Astrocyte of the spinal cord (primary cell): ENCODE results near the gene PPA1.
"Not testable (repeated sequence)": the region's sequence is repeated elsewhere in the genome, so short reads cannot be mapped to it uniquely, and the experiment has no call there.

ENCODE experiments used
- DNase-seq: peaks from one replicate; pipeline ENCODE4 v3.0.0; 2011; ENCODE audit warnings: low read depth, low spot score
- H3K4me3 ChIP-seq: 2 replicates; pipeline ENCODE4 v1.5.1; 2011; ENCODE audit warnings: low read depth, mild to moderate bottlenecking, low read length, moderate library complexity
- in situ Hi-C: cut with HindIII; loops from 2 replicates; pipeline ENCODE4 v1.10.0; 2017; ENCODE audit warnings: low sequenced_read_pairs
- TF ChIP-seq, protein P1 (sequence below): IDR thresholded peaks from 2 replicates; pipeline ENCODE4 v1.5.1; 2012; ENCODE audit warnings: low read depth, mild to moderate bottlenecking, low read length, inconsistent platforms

The PPA1 gene

GRCh38 chr10:70227548-70228320 lies 5.5 kb downstream of the PPA1 start:
- H3K4me3 ChIP-seq = no peak overlapping the region
- in situ Hi-C loops = no loop called here
- no peak for DNase-seq
- TF ChIP-seq, protein P1, sequence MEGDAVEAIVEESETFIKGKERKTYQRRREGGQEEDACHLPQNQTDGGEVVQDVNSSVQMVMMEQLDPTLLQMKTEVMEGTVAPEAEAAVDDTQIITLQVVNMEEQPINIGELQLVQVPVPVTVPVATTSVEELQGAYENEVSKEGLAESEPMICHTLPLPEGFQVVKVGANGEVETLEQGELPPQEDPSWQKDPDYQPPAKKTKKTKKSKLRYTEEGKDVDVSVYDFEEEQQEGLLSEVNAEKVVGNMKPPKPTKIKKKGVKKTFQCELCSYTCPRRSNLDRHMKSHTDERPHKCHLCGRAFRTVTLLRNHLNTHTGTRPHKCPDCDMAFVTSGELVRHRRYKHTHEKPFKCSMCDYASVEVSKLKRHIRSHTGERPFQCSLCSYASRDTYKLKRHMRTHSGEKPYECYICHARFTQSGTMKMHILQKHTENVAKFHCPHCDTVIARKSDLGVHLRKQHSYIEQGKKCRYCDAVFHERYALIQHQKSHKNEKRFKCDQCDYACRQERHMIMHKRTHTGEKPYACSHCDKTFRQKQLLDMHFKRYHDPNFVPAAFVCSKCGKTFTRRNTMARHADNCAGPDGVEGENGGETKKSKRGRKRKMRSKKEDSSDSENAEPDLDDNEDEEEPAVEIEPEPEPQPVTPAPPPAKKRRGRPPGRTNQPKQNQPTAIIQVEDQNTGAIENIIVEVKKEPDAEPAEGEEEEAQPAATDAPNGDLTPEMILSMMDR = no peak

DNA sequence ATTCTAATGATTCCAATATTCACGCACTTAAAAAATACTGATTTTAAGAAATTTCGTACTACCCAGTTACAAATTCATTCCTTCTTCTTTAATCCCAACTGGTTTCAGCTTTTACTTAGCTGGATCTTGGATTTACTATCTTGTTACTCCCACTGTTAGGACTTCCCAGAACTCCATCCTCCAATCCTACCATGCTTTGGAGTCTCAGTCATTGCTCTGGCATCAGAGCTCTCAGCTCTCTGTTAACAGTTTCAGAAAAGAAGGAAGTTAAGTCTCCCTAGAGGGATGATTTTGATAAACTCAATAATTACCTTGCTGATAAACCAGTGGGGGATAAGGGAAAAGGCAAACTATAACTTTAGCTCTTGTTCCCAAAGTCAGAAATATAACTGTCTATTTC lies 9.5 kb downstream of the PPA1 start:
- H3K4me3 ChIP-seq = no peak overlapping the region
- TF ChIP-seq, protein P1 = no peak
- no peak for DNase-seq
- in situ Hi-C loops = no loop called here

DNA sequence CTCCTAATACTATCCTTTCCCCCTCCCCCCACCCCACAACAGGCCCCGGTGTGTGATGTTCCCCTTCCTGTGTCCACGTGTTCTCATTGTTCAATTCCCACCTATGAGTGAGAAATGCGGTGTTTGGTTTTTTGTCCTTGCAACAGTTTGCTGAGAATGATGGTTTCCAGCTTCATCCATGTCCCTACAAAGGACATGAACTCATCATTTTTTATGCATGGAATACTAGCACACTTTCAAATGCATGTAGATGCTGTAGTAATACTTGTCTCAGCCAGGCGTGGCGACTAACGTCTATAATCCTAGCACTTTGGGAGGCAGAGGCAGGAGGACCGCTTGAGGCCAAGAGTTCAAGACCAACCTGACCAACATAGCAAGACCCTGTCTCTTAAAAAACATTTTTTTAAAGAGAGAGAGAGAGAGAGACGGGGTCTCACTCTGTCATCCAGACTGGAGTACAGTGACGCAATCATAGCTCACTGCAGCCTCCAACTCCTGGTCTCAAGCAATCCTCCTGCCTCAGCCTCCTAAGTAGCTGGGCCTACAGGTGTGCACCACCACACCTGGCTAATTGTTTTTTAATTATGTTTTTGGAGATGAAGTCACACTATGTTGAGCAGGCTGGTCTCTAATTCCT lies 10.3 kb downstream of the PPA1 start:
- DNase-seq, H3K4me3 ChIP-seq, in situ Hi-C loops: not testable (repeated sequence)

DNA sequence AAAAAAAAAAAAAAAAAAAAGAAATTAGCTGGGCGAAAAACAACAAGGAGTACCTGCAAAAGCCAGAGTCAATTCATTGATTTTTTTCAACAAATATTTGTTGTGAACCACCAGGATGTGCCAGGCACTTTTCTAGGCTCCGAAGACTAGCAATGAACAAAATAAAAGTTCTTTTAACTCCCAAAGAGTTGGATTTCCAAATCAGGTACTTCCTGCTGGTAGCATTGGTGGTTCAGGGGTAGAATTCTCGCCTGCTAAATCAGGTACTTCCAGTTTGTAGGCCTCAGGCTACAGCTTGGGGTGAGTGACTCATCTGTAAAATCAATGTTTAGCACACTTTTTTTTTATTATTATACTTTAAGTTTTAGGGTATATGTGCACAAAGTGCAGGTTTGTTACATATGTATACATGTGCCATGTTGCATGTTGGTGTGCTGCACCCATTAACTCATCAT lies 10.9 kb downstream of the PPA1 start:
- no peak overlapping the region for H3K4me3 ChIP-seq
- TF ChIP-seq, protein P1 = no peak
- peak; percentile 14 for DNase-seq
- in situ Hi-C loops = no loop called here

DNA sequence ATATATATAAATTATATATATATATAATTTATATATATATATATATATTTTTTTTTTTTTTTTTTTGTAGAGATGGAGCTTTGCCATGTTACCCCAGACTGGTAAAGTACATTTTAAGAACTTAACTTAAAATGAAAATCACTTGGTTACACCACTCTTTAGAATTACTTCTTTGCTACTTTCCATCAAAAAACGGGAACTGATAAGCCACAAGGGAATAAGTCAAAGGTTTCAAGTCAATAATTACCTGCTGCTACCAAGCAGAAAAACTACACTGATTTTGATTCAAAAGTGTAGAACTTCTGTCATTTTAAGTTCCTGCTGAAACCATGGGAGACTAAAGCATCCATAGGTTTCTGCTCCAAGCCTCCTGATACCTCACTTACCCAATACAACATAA lies 12.2 kb downstream of the PPA1 start:
- DNase-seq = no peak
- no peak overlapping the region for H3K4me3 ChIP-seq
- in situ Hi-C loops = no loop called here
- TF ChIP-seq, protein P1 = no peak

- DNase-seq = no peak
- in situ Hi-C loops = no loop called here
- no peak overlapping the region for H3K4me3 ChIP-seq
- TF ChIP-seq, protein P1 = no peak
Measured at GRCh38 chr10:70212879-70213278, 20.4 kb downstream of the PPA1 start.

GRCh38 chr10:70212277-70212676 lies 21.0 kb downstream of the PPA1 start:
- H3K4me3 ChIP-seq = no peak overlapping the region
- in situ Hi-C loops = no loop called here
- TF ChIP-seq, protein P1 = no peak
- DNase-seq = no peak
